HG03342 (cell line): ENCODE measurements around the gene TMEM219.
A peak's percentile ranks its signal among the peaks of the same experiment; 100 is the strongest.
"Not testable (repeated sequence)": the region's sequence is repeated elsewhere in the genome, so short reads cannot be mapped to it uniquely, and the experiment has no call there.

Experiments used
- ATAC-seq: cut with Tn5 transposase; IDR thresholded peaks from one replicate; pipeline ENCODE4 v1.9.1; 2021; ENCODE audit warnings: mild to moderate bottlenecking, moderate library complexity; ENCODE audit not compliant: unreplicated experiment

Gene TMEM219

DNA sequence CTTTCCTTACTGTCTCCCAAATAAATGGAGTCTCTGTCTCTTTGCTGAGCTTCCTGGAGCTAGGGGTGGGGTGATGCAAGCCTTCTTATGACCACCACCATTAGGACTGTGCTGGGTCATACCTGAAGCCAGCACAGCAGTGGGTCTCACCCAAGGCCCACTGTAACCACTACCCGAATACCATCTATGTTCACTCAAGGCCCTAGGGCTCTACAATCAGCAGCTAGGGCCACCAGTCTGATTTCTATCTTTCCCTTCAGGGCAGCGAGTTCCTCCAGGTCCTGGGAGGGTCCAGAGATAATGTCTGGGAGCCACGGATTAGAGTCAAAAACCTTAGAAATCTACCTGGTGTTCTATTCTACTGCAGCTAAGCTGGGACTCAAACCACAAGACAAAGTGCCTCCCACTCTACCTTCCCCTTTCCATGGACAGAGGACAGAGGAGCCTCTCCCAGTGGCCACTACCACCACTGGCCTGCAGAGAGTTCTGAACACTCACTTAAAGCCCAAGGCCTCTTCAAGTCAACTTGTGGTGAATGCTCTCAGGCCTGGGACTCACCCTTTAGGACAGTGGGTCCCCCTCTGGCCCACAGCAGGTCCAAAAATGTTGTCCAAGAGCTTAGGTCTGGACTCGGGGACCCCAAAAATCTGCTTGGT is 10.9 kb upstream of the TMEM219 start:
- ATAC-seq = no peak

GRCh38 chr16:29951625-29952365 is 10.1 kb upstream of the TMEM219 start:
- no peak for ATAC-seq

DNA sequence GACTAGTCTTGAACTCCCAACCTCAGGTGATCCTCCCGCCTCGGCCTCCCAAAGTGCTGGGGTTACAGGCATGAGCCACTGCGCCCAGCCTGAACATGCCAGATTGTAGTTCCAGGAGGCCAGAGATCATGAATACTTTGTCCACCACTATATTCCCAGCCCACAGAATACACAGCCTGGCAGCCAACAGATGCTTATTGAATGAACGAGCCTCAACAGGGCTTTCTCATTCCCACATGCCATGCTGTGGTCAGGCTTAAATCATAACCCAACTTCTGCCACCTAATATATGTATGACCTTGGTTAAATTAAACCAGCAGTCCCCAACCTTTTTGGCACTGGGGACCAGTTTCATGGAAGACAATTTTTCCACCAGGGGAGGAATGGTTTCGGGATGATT is 3.1 kb upstream of the TMEM219 start:
- ATAC-seq = no peak

DNA sequence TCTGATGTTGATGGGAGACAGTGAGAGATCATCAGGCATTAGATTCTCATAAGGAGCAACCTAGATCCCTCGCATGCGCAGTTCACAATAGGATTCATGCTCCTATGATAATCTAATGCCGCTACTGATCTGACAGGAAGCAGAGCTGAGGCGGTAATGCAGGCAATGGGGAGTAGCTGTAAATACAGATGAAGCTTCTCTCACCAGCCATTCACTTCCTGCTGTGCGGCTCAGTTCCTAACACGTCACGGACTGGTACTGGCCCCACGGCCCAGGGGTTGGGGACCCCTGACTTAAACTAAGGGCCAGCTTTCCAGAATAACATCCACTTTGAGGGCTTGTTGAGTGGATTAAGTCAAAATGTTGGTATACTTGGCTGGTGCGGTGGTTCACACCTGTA is 2.6 kb upstream of the TMEM219 start:
- ATAC-seq = no peak

DNA sequence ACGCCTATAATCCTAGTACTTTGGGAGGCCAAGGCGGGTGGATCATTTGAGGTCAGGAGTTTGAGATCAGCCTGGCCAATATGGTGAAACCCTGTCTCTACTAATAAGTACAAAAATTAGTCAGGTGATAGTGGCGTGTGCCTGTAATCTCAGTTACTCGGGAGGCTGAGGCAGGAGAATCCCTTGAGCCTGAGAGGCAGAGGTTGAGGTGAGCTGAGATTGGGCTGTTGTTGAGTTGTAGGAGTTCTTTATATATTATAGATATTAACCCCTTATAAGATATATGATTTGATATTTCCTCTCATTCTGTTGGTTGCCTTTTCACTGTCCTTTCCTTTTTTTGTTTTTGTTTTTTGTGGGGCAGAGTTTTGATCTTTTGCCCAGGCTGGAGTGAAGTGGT is 2.1 kb upstream of the TMEM219 start:
- ATAC-seq = not testable (repeated sequence)

- ATAC-seq = no peak
Observed at GRCh38 chr16:29961127-29961478, 776 bp upstream of the TMEM219 start.

DNA sequence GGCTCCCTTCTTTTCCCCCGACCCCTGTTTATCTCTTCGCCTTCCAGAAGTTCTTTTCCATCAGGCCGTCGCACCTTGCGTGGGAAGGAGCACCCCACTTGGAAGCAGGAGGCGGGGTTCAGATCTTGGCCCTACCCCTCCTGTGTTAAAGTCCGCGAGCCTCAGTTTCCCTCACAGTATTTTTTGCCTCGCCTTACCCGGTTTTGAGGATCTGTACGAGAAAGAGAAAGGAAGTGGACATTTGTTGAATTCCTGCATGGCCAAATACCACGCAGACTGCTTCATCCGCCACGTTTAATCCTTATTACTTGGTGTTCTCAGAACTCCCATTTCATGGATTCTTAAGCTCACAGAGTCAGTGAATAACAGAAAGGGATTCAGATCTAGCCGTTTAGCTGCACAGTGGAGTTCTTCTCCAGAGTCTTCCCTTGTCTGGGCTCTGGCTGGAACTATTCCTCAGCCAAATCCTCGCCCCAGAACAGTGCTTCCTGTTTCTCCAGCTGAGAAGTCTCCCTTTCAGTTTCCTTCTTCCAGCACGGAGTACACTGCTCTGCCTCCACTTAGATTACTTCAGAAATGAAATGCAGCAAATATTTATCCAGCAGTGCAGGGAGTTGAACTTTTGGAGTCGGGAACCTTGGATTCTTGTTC is 590 bp downstream of the TMEM219 start:
- no peak for ATAC-seq

GRCh38 chr16:29963021-29963743 is 1.3 kb downstream of the TMEM219 start:
- no peak for ATAC-seq

DNA sequence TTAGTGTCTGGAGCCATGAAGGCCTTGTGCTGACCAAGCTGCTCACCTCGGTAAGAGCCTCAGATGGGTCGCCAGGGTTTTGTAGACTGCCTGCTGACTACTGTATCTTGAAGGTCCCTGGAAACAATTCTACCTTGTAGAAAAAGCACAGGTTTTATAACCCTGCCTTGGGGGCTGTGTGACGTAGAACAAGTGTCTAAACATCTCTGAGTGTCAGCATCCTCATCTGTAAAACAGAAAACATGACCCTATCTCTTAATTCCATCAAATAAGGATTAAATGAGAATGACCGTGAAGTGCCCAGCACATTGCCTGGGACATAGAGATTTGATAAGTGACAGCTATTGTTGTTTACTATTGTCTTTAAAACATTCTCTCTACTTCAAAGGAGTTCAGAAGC is 6.3 kb downstream of the TMEM219 start:
- no peak for ATAC-seq

- no peak for ATAC-seq
Observed at GRCh38 chr16:29971304-29971703, 9.4 kb downstream of the TMEM219 start.

DNA sequence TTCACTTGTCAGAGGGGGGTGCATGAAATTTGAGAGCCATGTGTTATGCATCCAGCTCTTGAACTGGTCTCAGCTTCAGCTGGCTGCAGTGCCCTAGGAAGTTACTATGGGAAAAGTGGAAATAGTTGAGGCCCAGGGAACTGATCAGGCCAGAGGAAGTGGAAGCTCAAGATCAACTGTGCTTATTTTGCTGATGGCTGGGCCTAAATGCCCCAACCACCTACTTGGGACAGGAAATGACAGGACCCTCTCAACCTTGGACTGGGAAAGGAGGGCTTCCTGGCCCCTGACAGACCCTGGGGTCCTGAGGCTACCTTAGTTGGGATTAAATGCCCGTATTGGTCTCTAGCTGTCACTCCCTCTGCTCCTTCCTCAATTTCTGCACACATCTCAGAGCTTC is 10.6 kb downstream of the TMEM219 start:
- no peak for ATAC-seq

DNA sequence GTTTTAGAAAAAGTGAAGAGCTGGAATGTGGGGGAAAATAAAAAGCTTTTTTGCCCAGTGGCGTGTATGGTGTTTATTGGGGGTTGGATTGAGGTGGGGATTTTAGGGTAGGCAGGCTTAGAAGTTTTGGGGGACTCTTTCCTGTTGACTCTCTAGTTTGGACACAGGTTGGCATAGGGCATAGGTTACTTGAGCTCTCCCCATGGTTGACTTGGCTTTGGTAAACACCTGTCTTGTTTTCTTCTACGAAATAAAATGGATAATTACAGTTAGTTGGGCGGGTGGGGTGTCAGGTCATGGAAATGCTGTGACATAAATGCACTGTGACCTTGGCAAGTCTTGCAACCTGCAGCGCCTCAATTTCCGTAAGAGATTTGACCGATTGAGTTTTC is 11.1 kb downstream of the TMEM219 start:
- ATAC-seq = no peak

- peak; percentile 93 for ATAC-seq
Observed at GRCh38 chr16:29973384-29974246, 11.7 kb downstream of the TMEM219 start, which contains the start of gene TAOK2. TSS of gene TAOK2 (plus strand) at chr16:29973868. CDS start at chr16:29977773, 3,905 bp downstream.

- ATAC-seq = no peak
Observed at GRCh38 chr16:29974291-29975133, 12.6 kb downstream of the TMEM219 start.

DNA sequence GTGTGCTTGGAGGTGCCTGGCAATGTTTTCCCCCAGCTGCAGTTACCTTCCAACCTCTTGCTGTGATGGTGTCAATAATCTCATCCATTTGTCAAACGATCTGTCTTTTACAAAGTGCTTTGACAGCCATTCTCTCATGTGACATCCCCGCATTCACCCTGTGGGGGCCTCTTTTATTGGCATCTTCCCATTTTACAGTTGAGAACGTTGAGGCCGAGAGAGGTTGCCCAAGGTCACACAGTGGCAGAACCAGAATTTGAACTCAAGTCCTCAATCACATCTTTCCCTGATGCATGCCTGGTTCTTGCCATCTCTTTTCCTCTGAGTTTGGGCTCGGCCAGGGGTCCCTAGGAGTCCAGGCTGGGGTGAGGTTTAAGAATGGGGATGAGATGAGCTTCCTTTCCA is 13.3 kb downstream of the TMEM219 start:
- ATAC-seq = no peak

DNA sequence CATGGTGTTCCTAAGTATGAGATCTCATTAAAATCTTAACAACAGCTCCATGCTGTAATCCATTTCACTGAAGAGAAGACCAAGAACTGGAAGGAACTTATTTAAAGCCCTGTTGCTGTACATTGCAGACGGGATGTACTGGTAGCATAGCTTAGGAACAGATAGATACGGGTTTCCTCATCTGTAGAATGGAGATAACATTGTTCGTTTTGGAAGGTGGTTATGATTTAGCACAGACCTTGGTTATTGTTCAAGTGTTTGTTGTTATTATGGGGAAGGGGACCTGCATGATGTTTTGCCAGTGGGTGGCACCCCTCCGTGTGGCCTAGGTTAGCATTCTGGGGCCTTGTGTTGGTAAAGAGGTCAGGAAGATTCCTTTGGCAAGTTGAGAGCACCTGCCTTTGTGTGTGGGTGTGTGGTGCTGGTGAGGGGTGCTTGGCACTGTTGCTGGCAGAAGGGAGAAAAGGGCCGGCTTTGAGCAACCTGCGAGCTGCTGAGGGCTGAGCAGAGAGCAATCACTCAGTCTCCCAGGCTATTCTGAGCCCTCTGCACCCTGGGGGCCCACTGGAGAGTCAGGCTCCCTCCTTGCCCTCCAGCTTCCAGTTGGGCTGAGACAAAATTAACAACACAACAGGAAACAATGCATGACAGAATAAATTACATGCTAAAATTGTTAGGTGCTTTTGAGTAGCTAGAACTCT is 14.1 kb downstream of the TMEM219 start:
- ATAC-seq = no peak

DNA sequence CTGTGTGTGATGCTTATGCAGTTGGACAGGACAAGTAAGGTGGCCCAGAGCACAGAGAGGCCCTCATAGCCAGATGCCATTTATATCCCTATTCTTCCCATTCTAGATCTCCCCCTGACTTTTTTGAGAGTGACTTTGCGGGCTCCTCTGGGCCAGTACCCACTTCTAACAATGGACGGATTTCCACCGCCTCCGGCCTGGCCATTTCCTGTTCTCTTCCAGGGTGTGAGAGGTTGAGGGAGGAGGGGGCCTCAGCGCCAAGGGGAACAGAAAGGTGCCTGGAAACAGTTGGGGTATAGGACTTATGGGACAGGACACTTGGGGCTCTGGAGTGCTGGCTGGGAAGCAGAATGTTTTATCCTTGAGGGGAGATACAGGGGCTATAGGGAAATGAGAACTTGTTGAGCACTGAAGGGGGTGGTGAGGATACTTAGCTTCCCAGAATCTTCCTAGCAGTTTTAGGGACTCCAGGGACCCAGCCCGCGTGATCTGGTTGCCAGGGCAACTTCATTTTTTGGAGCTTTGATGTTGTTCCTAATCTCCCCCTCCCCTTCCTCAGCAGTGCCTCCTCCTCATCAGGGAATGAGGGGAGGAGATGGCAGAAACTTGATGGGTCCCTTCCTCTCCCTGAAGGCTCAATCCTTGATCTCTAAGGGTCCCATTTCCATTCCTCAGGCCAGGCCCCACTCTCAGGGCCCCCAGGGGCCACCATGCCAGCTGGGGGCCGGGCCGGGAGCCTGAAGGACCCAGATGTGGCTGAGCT is 15.4 kb downstream of the TMEM219 start:
- no peak for ATAC-seq

DNA sequence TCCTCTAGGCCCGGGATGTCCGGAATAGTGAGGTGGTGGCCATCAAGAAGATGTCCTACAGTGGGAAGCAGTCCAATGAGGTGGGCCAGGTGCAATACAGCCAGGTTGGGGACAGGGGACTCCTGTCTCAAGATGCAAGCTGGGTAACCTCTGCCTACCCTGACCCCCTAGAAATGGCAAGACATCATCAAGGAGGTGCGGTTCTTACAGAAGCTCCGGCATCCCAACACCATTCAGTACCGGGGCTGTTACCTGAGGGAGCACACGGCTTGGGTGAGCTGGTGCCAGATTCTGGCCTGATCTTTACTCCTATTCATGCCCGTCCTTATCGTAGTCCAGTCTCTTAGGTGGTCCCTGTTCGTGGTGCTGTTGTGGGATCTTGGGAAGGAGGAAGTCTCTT is 16.2 kb downstream of the TMEM219 start:
- no peak for ATAC-seq
